Epidermal melanocyte (primary cell): ENCODE data around the gene CUL4A.
"Not testable (repeated sequence)": the region's sequence is repeated elsewhere in the genome, so short reads cannot be mapped to it uniquely, and the experiment has no call there.

ENCODE experiments used
- DNase-seq: peaks from one replicate; pipeline ENCODE4 v3.0.0; 2011; ENCODE audit warnings: low spot score; ENCODE audit not compliant: insufficient read length

The CUL4A gene

GRCh38 chr13:113291129-113291528 is 81.7 kb downstream of the CUL4A start:
- DNase-seq = no peak

- DNase-seq = no peak
Measured at GRCh38 chr13:113292021-113292862, 82.8 kb downstream of the CUL4A start.

- DNase-seq = no peak
Measured at GRCh38 chr13:113293686-113294085, 84.3 kb downstream of the CUL4A start.

GRCh38 chr13:113295776-113296175 is 86.4 kb downstream of the CUL4A start:
- no peak for DNase-seq

- DNase-seq = peak; percentile 96
Measured at GRCh38 chr13:113296823-113297369, 87.5 kb downstream of the CUL4A start, which contains the start of gene LAMP1. LAMP1 (plus strand) TSS chr13:113297239; CDS start chr13:113297435, 196 bp downstream.

- DNase-seq = no peak
Measured at GRCh38 chr13:113297370-113298042, 88.1 kb downstream of the CUL4A start.

- no peak for DNase-seq
Measured at GRCh38 chr13:113298043-113298945, 88.9 kb downstream of the CUL4A start.

GRCh38 chr13:113299951-113300350 is 90.5 kb downstream of the CUL4A start:
- DNase-seq = no peak

- DNase-seq = no peak
Measured at GRCh38 chr13:113302986-113303385, 93.6 kb downstream of the CUL4A start.

GRCh38 chr13:113304121-113304520 is 94.7 kb downstream of the CUL4A start:
- no peak for DNase-seq

- DNase-seq = no peak
Measured at GRCh38 chr13:113305208-113305607, 95.8 kb downstream of the CUL4A start.

GRCh38 chr13:113307491-113307890 is 98.1 kb downstream of the CUL4A start:
- no peak for DNase-seq

GRCh38 chr13:113309473-113309872 is 100.1 kb downstream of the CUL4A start:
- no peak for DNase-seq

GRCh38 chr13:113314112-113314511 is 104.7 kb downstream of the CUL4A start:
- DNase-seq = not testable (repeated sequence)

GRCh38 chr13:113314895-113315470 is 105.6 kb downstream of the CUL4A start:
- not testable (repeated sequence) for DNase-seq

GRCh38 chr13:113315992-113316391 is 106.6 kb downstream of the CUL4A start:
- no peak for DNase-seq
